Endometrial microvascular endothelial cells (primary cell): ENCODE data around the gene PCDHGB6. TPM values are rescaled to one million over a fixed set of nuclear protein-coding genes. Genes with fewer than 3 reads are reported as not detected.

Experiments
- total RNA-seq: library from RNA; depleted of rRNA; stranded (reverse); fragments of >200 nt; gene quantifications from one replicate; pipeline ENCODE4 v1.2.3, GENCODE V29; 2015; ENCODE audit errors: inconsistent ontology term

The PCDHGB6 gene
- total RNA-seq, 1 donor from 2014 or later = 1.0 TPM

Other genes starting within 250 kb of the PCDHGB6 start
- 1.2 TPM for gene PCDHB7, start 235.4 kb upstream of the PCDHGB6 start, total RNA-seq
- gene PCDHB8, start 230.2 kb upstream of the PCDHGB6 start, total RNA-seq = not detected
- gene PCDHB16, start 225.6 kb upstream of the PCDHGB6 start, total RNA-seq = 0.28 TPM
- gene PCDHB9, start 220.9 kb upstream of the PCDHGB6 start, total RNA-seq = not detected
- 0.19 TPM for gene PCDHB10, start 215.7 kb upstream of the PCDHGB6 start, total RNA-seq
- 0.19 TPM for gene PCDHB11, start 208.4 kb upstream of the PCDHGB6 start, total RNA-seq
- gene PCDHB12, start 199.3 kb upstream of the PCDHGB6 start, total RNA-seq = not detected
- 0.65 TPM for gene PCDHB13, start 194.1 kb upstream of the PCDHGB6 start, total RNA-seq
- 0.37 TPM for gene PCDHB14, start 184.7 kb upstream of the PCDHGB6 start, total RNA-seq
- not detected for gene PCDHB15, start 162.6 kb upstream of the PCDHGB6 start, total RNA-seq
- gene SLC25A2, start 104.0 kb upstream of the PCDHGB6 start, total RNA-seq = 0.09 TPM
- gene TAF7, start 87.2 kb upstream of the PCDHGB6 start, total RNA-seq = 45.0 TPM
- gene PCDHGA1, start 77.5 kb upstream of the PCDHGB6 start, total RNA-seq = 0.09 TPM
- 0.84 TPM for gene PCDHGA2, start 69.3 kb upstream of the PCDHGB6 start, total RNA-seq
- gene PCDHGA3, start 64.2 kb upstream of the PCDHGB6 start, total RNA-seq = 1.3 TPM
- 0.74 TPM for gene PCDHGB1, start 57.9 kb upstream of the PCDHGB6 start, total RNA-seq
- 3.2 TPM for gene PCDHGA4, start 53.0 kb upstream of the PCDHGB6 start, total RNA-seq
- 2.0 TPM for gene PCDHGB2, start 48.0 kb upstream of the PCDHGB6 start, total RNA-seq
- 0.46 TPM for gene PCDHGA5, start 43.9 kb upstream of the PCDHGB6 start, total RNA-seq
- 0.65 TPM for gene PCDHGB3, start 37.8 kb upstream of the PCDHGB6 start, total RNA-seq
- 1.2 TPM for gene PCDHGA6, start 34.1 kb upstream of the PCDHGB6 start, total RNA-seq
- gene PCDHGA7, start 25.3 kb upstream of the PCDHGB6 start, total RNA-seq = 1.0 TPM
- 2.4 TPM for gene PCDHGB4, start 20.3 kb upstream of the PCDHGB6 start, total RNA-seq
- under 0.01 TPM for gene PCDHGA8, start 15.4 kb upstream of the PCDHGB6 start, total RNA-seq
- 3.7 TPM for gene PCDHGB5, start 10.1 kb upstream of the PCDHGB6 start, total RNA-seq
- gene PCDHGA9, start 5.2 kb upstream of the PCDHGB6 start, total RNA-seq = 0.19 TPM
- 1.1 TPM for gene PCDHGA10, start 5.0 kb downstream of the PCDHGB6 start, total RNA-seq
- gene PCDHGB7, start 9.7 kb downstream of the PCDHGB6 start, total RNA-seq = 1.2 TPM
- 4.5 TPM for gene PCDHGA11, start 13.0 kb downstream of the PCDHGB6 start, total RNA-seq
- 0.74 TPM for gene PCDHGA12, start 22.5 kb downstream of the PCDHGB6 start, total RNA-seq
- 8.1 TPM for gene PCDHGC3, start 67.9 kb downstream of the PCDHGB6 start, total RNA-seq
- gene PCDHGC4, start 77.0 kb downstream of the PCDHGB6 start, total RNA-seq = not detected
- not detected for gene PCDHGC5, start 81.1 kb downstream of the PCDHGB6 start, total RNA-seq
- 91.6 TPM for gene DIAPH1, start 211.0 kb downstream of the PCDHGB6 start, total RNA-seq
- gene HDAC3, start 228.8 kb downstream of the PCDHGB6 start, total RNA-seq = 43.5 TPM
- gene RELL2, start 229.0 kb downstream of the PCDHGB6 start, total RNA-seq = 9.0 TPM
- 68.2 TPM for gene FCHSD1, start 243.4 kb downstream of the PCDHGB6 start, total RNA-seq